Fibroblast of lung (primary cell): ENCODE measurements around the gene TGFBRAP1.

Experiments used
- CTCF ChIP-seq, 2 donors: IDR thresholded peaks in 1 of 2; conservative IDR thresholded peaks in 1 of 2; 1 replicate in 1 of 2; 2 replicates in 1 of 2; pipeline ENCODE4 v1.5.1; 2011 to 2012; ENCODE audit warnings: low read length in 2 of 2, control low read depth in 1 of 2, inconsistent platforms in 1 of 2, low read depth in 1 of 2, mild to moderate bottlenecking in 1 of 2
- EZH2 ChIP-seq: IDR thresholded peaks from 2 replicates; pipeline ENCODE4 v1.5.1; 2012; ENCODE audit warnings: low read length, control low read depth, mild to moderate bottlenecking; ENCODE audit errors: missing control alignments

GRCh38 chr2:105271393-105272045 is 58.0 kb downstream of the TGFBRAP1 start:
- no peak for TF ChIP-seq CTCF (conservative IDR thresholded peaks at IDR 0.05 in 1 of 2, IDR thresholded peaks at IDR 0.05 in 1 of 2; ENCODE audit: low read depth in 1 of 2, low read length in 2 of 2)
- no peak for TF ChIP-seq EZH2
